GM12874 (cell line): ENCODE results near the gene WWP2.

Experiments used
- CTCF ChIP-seq: IDR thresholded peaks from 2 replicates; pipeline ENCODE4 v1.5.1; 2011; ENCODE audit warnings: low read depth, mild to moderate bottlenecking, control low read depth, low read length, moderate library complexity; ENCODE audit not compliant: insufficient read depth

The WWP2 gene

GRCh38 chr16:69927056-69927757 lies 165.1 kb downstream of the WWP2 start:
- TF ChIP-seq CTCF: no peak

- no peak for TF ChIP-seq CTCF
These were observed 166.8 kb downstream of the WWP2 start for GRCh38 chr16:69928856-69929400.

- TF ChIP-seq CTCF: no peak
These were observed 167.3 kb downstream of the WWP2 start for GRCh38 chr16:69929480-69929879.

- TF ChIP-seq CTCF: peak; percentile 61; the same call in 1 of the 2 replicates
These were observed 168.1 kb downstream of the WWP2 start for GRCh38 chr16:69930117-69930776.

GRCh38 chr16:69931631-69932030 lies 169.5 kb downstream of the WWP2 start:
- no peak for TF ChIP-seq CTCF

GRCh38 chr16:69932228-69932627 lies 170.1 kb downstream of the WWP2 start:
- TF ChIP-seq CTCF: no peak

- TF ChIP-seq CTCF: no peak
These were observed 170.7 kb downstream of the WWP2 start for GRCh38 chr16:69932691-69933392.
